Adipose tissue (tissue), 3 donors: ENCODE data around the gene SGCA. TPM values are rescaled to one million over a fixed set of nuclear protein-coding genes. Genes with fewer than 3 reads are reported as not detected.

ENCODE experiments used
- H3K27ac ChIP-seq: one replicate; pipeline ENCODE4 v1.5.1; 2013; ENCODE audit warnings: low read depth, low read length
- WGBS, 3 donors: extraction: QIAGEN DNeasy Blood & Tissue Kit; methylation state at CpG; one replicate each; pipeline ENCODE4 v1.1.7; 2013; 5-methylcytosine and 5-hydroxymethylcytosine counted together
- polyA plus RNA-seq, 3 donors: library from polyadenylated mRNA; stranded (reverse); fragments of 200-250 nt; gene quantifications; one replicate each; pipeline ENCODE4 v1.2.3, GENCODE V29; 2013
- donor health status: healthy with polysubstance abuse.
- donor health status: Bipolar disorder and iron deficiency.
- donor health status: healthy.

SGCA gene
- polyA plus RNA-seq, 3 donors, result 0.83 to 4.0 (median 3.1) TPM

DNA sequence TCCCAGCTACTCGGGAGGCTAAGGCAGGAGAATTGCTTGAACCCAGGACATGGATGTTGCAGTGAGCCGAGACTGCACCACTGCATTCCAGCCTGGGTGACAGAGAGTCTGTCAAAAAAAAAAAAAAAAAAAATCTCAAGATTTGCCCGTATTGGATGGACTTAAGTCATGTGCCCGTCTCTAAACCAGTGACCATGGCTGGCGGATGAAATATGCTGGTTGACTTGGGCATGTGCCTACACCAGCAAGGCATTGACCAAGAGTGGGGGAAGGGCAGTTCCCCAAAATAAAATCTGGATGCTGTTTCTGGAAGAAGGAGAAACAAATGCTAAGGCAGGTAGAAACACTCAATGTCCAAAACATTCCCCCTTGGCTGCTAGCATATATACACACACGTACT, 57.1 kb downstream of the SGCA start:
- WGBS, 3 donors, result 80 to 86% (median 82%) methylated on average over 6 of the region's 6 CpGs
- no peak overlapping the region for H3K27ac ChIP-seq

Other genes starting within 250 kb of the SGCA start
- under 1 TPM; 0.22 to 0.61 (median 0.26) TPM for gene DLX4, start 196.8 kb upstream of the SGCA start, polyA plus RNA-seq
- under 1 TPM; 0.10 to 0.79 (median 0.17) TPM for gene DLX3, start 170.8 kb upstream of the SGCA start, polyA plus RNA-seq
- 10 to 100 TPM; 13.2 to 19.1 (median 13.4) TPM for gene ITGA3, start 109.9 kb upstream of the SGCA start, polyA plus RNA-seq
- 10 to 100 TPM; 24.3 to 46.5 (median 29.3) TPM for gene PDK2, start 70.7 kb upstream of the SGCA start, polyA plus RNA-seq
- gene SAMD14, start 35.8 kb upstream of the SGCA start, polyA plus RNA-seq, result 1 to 10 TPM in 2 of 3 donors, under 1 TPM in 1; 0.46 to 1.4 (median 1.3) TPM
- gene PPP1R9B, start 15.3 kb upstream of the SGCA start, polyA plus RNA-seq, result 10 to 100 TPM; 11.8 to 48.7 (median 21.6) TPM
- gene COL1A1, start 35.6 kb downstream of the SGCA start, polyA plus RNA-seq, result 100 to 1,000 TPM in 2 of 3 donors, 10 to 100 TPM in 1; 29.6 to 209 (median 106) TPM
- gene TMEM92, start 108.5 kb downstream of the SGCA start, polyA plus RNA-seq, result 1 to 10 TPM in 1 of 3 donors, under 1 TPM in 1, not detected in 1; 0.59 to 1.4 TPM
- 10 to 100 TPM in 1 of 3 donors, 1 to 10 TPM in 2; 7.9 to 11.6 (median 9.0) TPM for gene XYLT2, start 180.1 kb downstream of the SGCA start, polyA plus RNA-seq
- gene MRPL27, start 207.2 kb downstream of the SGCA start, polyA plus RNA-seq, result 100 to 1,000 TPM in 1 of 3 donors, 10 to 100 TPM in 2; 68.8 to 105 (median 99.8) TPM
- gene EME1, start 207.2 kb downstream of the SGCA start, polyA plus RNA-seq, result under 1 TPM; 0.16 to 0.25 (median 0.22) TPM
- gene LRRC59, start 231.5 kb downstream of the SGCA start, polyA plus RNA-seq, result 10 to 100 TPM; 57.1 to 74.7 (median 63.1) TPM